Measurements from ENCODE around the gene NCAPD2.

The NCAPD2 gene, protein sequence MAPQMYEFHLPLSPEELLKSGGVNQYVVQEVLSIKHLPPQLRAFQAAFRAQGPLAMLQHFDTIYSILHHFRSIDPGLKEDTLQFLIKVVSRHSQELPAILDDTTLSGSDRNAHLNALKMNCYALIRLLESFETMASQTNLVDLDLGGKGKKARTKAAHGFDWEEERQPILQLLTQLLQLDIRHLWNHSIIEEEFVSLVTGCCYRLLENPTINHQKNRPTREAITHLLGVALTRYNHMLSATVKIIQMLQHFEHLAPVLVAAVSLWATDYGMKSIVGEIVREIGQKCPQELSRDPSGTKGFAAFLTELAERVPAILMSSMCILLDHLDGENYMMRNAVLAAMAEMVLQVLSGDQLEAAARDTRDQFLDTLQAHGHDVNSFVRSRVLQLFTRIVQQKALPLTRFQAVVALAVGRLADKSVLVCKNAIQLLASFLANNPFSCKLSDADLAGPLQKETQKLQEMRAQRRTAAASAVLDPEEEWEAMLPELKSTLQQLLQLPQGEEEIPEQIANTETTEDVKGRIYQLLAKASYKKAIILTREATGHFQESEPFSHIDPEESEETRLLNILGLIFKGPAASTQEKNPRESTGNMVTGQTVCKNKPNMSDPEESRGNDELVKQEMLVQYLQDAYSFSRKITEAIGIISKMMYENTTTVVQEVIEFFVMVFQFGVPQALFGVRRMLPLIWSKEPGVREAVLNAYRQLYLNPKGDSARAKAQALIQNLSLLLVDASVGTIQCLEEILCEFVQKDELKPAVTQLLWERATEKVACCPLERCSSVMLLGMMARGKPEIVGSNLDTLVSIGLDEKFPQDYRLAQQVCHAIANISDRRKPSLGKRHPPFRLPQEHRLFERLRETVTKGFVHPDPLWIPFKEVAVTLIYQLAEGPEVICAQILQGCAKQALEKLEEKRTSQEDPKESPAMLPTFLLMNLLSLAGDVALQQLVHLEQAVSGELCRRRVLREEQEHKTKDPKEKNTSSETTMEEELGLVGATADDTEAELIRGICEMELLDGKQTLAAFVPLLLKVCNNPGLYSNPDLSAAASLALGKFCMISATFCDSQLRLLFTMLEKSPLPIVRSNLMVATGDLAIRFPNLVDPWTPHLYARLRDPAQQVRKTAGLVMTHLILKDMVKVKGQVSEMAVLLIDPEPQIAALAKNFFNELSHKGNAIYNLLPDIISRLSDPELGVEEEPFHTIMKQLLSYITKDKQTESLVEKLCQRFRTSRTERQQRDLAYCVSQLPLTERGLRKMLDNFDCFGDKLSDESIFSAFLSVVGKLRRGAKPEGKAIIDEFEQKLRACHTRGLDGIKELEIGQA (N-terminal part only)

DNA sequence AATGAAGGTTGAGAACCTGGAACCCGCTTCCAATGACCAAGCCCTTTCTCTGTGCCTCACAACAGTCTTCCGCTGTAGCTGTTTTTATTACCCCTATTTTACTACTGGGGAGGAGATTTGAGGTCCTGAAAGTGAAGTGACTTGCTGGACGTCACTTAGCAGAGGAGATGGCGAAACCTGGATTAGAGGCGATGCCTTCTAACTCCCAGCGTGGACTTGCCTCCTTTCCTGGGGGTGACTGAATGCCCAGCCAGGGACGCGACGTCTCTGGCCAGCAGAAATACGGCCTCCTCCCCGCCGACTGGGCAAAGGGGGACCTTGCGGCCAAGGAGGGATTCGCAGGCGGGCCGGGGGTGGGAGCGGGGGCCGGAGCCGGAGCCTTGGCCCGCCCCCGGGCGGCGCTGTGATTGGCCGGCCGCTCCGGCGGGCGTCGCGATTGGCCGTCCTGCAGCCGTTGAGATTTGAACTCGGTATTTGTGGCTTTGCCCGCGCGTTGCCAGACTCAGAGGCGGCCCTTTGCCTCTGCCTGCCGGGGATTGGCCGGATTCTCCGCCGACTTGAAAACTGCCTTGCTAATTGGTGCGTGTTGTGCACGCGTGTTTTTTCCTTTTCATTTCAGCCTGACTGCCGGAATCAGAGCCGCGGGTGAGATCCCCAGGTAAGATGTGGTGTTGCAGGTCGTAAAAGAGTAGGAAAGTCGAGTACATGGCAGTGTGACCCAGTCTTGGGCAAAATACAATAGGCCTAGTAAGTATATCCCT lies at the start of gene NCAPD2:
Gene NCAPD2, plus strand, starts transcription at position 606 of the 761 bp plus-strand sequence. CDS start 997 bp downstream, outside the sequence.
- DNase-seq, result peak; percentile 97

DNA sequence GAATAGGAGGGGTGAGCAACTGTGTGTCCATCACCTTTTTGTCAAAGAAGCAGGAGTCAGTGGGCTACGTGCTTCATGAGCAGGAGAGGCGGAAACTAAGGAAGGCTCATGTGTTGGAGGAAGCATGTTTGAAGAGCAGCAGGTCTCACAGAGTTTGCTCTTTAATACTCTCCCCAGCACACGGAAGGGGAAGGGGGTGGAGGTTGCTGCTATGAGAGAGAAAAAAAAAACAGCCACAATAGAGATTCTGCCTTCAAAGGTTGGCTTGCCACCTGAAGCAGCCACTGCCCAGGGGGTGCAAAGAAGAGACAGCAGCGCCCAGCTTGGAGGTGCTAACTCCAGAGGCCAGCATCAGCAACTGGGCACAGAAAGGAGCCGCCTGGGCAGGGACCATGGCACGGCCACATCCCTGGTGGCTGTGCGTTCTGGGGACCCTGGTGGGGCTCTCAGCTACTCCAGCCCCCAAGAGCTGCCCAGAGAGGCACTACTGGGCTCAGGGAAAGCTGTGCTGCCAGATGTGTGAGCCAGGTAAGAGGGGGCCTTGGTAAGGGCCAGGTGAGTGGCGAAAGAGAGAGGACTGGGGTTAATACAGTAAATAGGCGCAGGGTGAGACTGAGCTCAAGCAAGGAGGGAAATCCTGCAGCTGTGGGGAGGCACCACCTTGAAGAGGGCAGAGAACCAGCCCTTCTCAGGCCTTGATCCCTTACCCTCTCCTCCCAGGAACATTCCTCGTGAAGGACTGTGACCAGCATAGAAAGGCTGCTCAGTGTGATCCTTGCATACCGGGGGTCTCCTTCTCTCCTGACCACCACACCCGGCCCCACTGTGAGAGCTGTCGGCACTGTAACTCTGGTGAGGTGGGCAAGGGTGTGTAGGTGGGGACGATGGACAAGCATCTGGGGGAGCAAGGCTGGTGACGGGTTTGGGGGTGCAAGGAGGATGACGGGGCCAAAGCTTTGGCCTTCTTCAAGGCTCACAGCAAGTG lies 48.9 kb upstream of the NCAPD2 start, which contains the start of gene CD27:
Gene CD27, plus strand, starts transcription at position 252 of the 985 bp plus-strand sequence. Its CDS starts 141 bp downstream, at position 393.
- DNase-seq, result no peak

DNA sequence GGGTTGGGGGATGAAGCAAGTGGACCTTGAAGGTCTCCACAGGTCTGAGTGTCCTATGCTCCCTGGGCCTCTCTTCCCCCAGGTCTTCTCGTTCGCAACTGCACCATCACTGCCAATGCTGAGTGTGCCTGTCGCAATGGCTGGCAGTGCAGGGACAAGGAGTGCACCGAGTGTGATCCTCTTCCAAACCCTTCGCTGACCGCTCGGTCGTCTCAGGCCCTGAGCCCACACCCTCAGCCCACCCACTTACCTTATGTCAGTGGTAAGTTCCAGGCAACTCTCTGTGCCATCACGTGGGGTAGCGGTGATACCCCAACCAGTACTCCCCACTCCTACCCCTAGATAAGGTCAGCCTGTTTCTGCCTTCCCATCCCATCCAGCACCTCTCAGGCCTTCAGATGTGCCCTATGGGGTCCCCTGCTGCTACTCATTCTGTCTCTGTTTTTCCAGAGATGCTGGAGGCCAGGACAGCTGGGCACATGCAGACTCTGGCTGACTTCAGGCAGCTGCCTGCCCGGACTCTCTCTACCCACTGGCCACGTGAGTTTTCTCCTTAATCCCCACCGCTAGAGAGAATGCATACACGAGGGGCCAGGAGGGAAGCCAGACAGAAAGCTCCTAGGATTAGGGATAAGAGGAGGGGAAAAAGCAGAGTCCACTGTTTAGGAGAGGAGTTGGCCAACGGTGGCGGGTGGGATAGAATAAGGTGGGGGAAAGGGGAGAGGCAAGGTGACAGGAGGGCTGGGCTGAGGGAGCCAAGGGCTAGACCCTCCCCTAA lies 43.6 kb upstream of the NCAPD2 start:
- DNase-seq, result peak; percentile 11

DNA sequence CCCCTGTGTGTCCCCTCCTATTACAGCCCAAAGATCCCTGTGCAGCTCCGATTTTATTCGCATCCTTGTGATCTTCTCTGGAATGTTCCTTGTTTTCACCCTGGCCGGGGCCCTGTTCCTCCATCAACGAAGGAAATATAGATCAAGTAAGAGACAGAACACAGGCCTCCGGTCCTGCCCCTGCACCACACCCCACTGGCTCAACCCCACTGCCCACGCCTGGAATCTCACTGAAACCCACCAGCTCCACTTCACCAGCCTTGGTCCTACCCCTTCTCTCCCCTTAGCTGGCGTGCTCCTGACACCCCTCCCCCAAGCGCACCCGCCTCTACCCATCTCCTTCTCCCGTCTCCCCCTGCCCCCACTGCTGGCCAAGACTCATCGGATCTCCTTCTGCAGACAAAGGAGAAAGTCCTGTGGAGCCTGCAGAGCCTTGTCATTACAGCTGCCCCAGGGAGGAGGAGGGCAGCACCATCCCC lies 43.0 kb upstream of the NCAPD2 start:
- peak; percentile 28 for DNase-seq

DNA sequence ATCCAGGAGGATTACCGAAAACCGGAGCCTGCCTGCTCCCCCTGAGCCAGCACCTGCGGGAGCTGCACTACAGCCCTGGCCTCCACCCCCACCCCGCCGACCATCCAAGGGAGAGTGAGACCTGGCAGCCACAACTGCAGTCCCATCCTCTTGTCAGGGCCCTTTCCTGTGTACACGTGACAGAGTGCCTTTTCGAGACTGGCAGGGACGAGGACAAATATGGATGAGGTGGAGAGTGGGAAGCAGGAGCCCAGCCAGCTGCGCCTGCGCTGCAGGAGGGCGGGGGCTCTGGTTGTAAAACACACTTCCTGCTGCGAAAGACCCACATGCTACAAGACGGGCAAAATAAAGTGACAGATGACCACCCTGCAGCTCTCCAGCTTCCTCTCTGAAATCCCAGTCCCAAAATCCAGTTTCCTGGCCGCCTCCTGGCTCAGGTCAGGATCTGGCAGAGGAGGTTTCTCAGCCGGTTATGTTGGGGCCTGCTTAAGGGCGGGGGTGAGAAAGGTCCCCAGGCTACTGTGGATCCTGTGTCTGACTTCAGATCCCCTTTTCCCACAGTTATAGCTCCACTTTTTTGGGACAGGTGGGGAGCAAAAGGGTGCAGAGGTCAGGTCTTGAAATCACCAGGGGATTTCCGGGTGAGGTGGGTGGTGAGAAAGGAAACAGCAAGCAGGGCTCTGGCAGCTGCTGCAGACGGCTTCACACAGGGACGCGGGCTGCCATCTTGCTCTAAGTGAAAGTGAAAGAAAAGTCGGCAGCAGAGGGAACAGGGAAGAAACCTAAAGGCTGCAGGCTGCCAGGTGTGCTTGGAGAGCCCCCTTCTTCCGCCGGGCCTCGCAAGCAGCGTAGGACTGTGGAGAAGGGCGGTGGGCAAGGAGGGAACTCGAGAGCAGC lies 42.3 kb upstream of the NCAPD2 start, which contains the start of gene TAPBPL:
Gene TAPBPL, plus strand, starts transcription at position 695 of the 897 bp plus-strand sequence. CDS start 207 bp downstream, outside the sequence.
- DNase-seq, result peak; percentile 90

DNA sequence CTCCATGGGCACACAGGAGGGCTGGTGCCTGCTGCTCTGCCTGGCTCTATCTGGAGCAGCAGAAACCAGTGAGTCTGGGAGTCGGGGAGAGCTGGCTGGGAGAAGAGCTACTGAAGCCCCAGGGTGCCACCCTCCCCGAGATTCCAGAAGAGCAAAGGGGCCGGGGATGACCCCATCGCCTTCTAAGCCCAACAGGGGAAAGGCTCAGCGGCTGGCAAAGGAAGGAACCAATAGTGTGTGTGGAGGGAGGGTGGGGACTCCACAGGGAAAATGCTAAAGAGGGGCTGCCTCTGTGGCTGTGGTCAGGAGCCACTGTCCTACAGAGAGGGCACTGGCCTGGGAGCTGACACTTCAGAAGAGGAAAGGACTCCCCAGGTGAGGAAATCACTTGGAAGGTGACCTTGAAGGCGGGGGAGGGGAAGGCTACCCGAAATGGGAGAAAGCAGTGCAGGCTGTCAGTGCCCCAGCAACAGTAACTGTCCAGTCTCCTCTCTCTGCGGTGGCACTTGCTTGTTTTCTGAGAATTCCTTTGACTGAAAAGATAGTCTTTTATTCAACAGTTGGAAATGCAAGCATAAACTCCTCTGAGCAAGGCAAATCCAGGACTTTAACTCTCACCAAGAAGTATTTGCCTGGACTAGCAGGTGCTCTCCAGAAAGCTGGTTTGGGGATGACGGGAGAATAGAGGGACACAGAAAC lies 41.5 kb upstream of the NCAPD2 start:
- DNase-seq, result peak; percentile 62

DNA sequence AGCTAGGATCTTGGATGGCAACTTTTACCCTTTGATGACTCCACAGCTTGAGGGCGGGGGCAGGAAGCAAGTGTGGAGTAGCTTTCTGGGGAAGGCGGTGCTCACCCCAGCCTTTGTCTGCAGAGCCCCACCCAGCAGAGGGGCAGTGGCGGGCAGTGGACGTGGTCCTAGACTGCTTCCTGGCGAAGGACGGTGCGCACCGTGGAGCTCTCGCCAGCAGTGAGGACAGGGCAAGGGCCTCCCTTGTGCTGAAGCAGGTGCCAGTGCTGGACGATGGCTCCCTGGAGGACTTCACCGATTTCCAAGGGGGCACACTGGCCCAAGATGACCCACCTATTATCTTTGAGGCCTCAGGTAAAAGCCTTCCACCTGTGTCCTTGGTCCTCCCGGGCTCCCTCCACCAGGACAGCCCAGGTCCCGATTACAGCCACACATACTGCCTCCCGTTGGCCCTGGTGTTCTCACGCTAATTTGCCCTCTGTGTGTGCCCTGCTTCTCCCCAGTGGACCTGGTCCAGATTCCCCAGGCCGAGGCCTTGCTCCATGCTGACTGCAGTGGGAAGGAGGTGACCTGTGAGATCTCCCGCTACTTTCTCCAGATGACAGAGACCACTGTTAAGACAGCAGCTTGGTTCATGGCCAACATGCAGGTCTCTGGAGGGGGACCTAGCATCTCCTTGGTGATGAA lies 40.8 kb upstream of the NCAPD2 start:
- no peak for DNase-seq

DNA sequence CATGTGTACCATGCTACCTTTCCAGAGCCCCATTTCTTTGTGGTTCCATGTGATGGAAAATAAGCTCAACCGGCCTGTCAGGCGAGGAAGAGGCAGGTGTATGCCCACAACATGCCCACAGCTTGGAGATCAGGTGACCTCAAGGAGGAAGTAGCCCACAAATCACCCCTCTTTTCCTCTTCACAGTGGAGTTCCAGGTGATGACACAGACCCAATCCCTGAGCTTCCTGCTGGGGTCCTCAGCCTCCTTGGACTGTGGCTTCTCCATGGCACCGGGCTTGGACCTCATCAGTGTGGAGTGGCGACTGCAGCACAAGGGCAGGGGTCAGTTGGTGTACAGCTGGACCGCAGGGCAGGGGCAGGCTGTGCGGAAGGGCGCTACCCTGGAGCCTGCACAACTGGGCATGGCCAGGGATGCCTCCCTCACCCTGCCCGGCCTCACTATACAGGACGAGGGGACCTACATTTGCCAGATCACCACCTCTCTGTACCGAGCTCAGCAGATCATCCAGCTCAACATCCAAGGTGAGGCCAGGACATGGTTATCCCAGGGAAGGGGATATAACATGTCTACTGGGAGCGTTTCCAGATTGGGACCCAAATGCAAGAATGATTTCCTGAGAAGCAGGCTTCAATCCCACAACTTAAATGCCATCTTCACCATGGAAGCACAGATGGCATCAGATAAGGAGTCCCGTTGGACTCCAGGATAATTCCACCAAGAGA lies 36.5 kb upstream of the NCAPD2 start:
- DNase-seq, result no peak

DNA sequence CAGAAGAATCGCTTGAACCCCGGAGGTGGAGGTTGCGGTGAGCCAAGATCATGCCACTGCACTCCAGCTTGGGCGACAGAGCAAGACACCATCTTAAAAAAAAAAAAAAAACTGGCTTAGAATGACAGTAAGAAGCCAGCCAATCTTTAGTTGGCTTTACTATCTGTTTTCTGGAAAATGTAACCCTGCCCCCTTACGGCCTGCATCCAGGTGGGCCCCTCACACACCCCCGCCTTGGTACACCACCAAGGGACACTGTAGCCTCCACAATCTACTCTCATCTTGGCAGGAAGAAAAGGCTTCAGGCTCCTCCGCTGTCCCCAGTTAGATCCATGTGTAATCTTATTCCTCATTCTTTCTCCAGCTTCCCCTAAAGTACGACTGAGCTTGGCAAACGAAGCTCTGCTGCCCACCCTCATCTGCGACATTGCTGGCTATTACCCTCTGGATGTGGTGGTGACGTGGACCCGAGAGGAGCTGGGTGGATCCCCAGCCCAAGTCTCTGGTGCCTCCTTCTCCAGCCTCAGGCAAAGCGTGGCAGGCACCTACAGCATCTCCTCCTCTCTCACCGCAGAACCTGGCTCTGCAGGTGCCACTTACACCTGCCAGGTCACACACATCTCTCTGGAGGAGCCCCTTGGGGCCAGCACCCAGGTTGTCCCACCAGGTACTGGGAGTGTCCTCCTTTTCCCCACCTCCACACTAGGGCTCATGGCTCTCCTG lies 35.5 kb upstream of the NCAPD2 start:
- DNase-seq, result no peak

DNA sequence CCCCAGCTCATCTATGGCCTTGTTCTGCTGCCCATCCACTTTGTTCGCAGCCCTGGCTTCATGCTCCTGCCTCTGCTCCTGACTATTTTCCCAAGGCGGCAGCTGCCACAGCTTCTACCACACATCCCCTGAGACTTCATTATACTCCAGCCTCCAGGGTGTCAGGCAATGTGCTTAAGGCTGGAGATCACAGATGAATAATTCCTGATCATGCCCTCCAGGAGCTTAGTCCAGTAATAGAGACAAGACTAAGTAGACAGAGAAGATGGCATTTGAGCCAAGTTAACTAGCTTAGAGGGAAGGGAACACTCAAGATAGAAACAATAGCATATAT lies 34.9 kb upstream of the NCAPD2 start:
- DNase-seq, result no peak

DNA sequence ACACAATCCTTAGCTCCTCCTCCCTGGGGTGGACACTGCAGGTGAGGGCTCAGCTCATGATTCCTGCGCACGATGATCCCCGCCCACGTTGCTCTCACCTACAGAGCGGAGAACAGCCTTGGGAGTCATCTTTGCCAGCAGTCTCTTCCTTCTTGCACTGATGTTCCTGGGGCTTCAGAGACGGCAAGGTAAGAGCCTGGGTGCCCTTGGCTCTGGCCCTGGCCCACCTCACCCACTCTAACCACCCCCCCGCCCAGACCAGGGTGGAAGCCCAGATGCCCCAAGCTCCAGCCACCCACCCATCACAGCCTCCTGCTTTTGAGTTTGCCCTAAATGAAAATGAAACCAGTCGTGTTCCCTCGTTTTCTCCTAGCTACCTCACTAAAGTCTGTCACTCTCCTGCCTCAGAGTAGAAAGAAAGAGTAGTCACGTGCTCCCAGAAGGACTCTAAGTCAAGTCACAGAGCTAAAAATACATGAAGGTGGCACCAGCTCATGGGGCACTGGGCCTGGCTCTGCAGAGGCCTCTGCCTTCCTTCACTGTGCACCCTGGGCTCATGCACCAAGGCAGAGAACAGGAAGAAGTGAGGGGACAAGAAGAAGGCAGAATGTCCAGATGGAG lies 33.0 kb upstream of the NCAPD2 start:
- no peak for DNase-seq

DNA sequence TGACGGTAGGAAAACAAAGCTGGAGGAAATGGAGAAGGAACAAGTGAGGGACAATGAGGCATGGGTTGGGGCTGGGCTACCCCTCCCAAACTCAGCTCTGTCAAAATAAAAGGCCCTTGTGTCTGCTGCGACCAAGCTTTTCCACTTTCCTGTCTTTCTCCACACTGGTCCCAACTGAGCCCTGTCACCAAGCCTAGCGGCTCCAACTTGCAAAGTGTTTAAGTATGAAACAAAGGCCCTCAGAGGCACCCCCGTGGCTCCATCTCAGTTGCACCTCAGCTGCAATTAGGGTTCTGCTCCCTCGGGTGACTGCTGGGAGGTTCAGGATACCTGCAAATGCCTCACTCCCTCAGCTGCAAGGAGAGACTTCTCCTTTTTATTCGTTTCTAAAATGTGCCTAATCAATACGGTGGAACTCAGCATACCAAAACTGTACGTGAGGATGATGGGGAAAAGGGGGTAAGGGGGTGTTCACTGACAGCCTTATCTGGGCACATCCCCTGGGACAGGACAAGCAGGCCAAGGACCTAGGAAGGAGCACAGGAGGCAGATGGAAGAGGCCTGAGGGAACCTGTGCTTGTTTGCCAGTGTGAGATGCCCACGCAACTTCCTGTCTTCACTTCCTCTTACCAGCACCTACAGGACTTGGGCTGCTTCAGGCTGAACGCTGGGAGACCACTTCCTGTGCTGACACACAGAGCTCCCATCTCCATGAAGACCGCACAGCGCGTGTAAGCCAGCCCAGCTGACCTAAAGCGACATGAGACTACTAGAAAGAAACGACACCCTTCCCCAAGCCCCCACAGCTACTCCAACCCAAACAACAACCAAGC lies 32.3 kb upstream of the NCAPD2 start:
- DNase-seq, result peak; percentile 33

DNA sequence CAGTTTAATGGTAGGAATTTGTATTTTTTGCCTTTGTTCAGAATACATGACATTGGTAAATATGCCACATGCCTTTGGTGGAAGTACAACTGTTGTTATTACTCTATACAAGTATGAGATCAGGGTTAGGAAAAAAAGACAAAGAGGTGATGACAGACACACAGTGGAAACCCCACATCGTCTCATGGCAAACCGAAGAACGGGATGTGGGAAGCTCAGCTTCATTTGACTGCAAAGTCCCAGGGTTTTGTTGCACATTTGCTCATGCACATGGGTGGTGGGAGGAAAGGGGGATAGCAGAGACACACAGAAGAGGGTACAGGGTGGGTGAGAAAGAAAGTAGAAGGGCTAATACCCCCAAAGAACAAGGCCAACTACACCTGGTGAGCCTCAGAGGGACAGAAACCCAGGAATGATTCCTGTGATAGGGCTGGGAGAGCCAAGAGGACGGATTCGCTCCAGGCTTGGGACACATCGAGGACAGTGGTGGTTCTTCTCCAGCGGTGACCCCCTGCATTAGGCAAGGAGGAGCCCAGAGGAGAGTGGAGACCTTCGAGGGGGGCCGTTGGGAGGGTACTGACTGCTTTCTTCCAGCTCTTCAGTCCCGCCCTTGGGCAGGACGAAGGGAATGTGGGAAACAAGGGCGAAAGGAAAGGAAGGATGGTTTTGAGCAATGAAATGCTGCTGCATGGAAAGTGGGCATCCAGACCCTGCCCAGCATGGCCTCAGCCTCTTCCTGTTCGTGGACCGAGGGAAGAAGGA lies 31.5 kb upstream of the NCAPD2 start:
- DNase-seq, result no peak

DNA sequence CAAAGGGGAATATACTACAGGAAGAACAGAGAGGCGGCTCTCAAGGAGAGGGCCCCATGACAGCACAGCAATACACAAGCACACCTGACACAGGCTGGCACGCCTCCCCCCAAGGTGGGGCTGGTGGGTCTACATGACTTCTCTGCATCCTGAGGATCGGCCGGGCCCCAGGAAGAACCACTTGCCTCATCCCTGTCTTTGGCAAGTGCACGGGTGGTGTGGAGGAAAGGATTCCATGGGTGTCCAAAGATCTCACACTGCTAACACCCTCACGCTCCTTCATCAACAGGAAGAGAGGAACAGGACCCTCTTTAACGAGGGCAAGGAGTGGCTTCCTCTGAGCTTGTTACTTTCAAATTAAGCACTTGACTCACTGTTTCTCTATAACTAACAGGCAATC lies 30.7 kb upstream of the NCAPD2 start:
- DNase-seq, result no peak

Data from midbrain (tissue), 1 donor.